ENCODE measurements around the gene PBX2. TPM values are rescaled to one million over a fixed set of nuclear protein-coding genes. Genes with fewer than 3 reads are reported as not detected.

The PBX2 gene
- total RNA-seq, 1 donor from 2014 or later, result 91.9 TPM

DNA sequence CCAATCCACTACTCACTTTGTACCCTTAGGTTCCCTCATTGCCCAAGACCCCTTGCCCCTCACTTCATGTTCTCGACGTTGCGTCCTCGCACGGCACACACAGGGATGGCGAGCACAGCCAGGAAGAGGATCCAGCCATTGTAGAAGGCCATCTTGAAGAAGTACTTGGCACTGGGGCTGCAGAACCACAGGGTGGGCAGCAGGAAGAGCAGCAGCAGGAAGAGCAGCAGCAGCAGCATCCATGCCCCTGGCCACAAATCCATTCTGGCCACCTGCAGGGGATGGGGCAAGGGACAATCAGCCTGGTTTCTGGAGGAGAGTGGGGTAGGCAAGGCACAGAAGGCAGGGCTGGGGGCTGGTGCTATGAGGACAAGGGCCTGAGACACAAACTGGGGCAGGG is 18.8 kb downstream of the PBX2 start:
- intact Hi-C loops (cut with micrococcal nuclease), result loop anchor here (10.0 kb wide), 1 partner anchor 1244 kb away; the partner anchor contains the start of genes CUTA and PHF1
- Mint-ChIP-seq H3K9me3 (no peaks in the 10 kb centered on the region), H3K27ac (no peak overlapping the region), H3K4me1 (ENCODE audit: low read depth) (peaks cover 25% of the 10 kb centered on the region), H3K27me3 (ENCODE audit: insufficient read depth) (no peaks in the 10 kb centered on the region), H3K4me3 (no peak overlapping the region), H3K36me3 (ENCODE audit: low read depth) (peaks cover 17% of the 10 kb centered on the region)
- DNase-seq (ENCODE audit: low spot score), result no peak

GRCh38 chr6:32170294-32170693 is 19.7 kb downstream of the PBX2 start:
- H3K27me3 Mint-ChIP-seq (ENCODE audit: insufficient read depth), result no peaks in the 10 kb centered on the region
- intact Hi-C loops (cut with micrococcal nuclease), result loop anchor here (10.0 kb wide), 1 partner anchor 1245 kb away; the partner anchor contains the start of genes CUTA and PHF1
- no peaks in the 10 kb centered on the region for H3K9me3 Mint-ChIP-seq
- DNase-seq (ENCODE audit: low spot score), result no peak
- peaks cover 21% of the 10 kb centered on the region for H3K4me1 Mint-ChIP-seq (ENCODE audit: low read depth)
- no peak overlapping the region for H3K4me3 Mint-ChIP-seq
- H3K36me3 Mint-ChIP-seq (ENCODE audit: low read depth), result peaks cover 17% of the 10 kb centered on the region
- no peak overlapping the region for H3K27ac Mint-ChIP-seq

- H3K27ac Mint-ChIP-seq, result no peak overlapping the region
- H3K36me3 Mint-ChIP-seq (ENCODE audit: low read depth), result peaks cover 17% of the 10 kb centered on the region
- intact Hi-C loops (cut with micrococcal nuclease), result no loop called here
- peaks cover 17% of the 10 kb centered on the region for H3K4me1 Mint-ChIP-seq (ENCODE audit: low read depth)
- H3K9me3 Mint-ChIP-seq, result no peaks in the 10 kb centered on the region
- H3K27me3 Mint-ChIP-seq (ENCODE audit: insufficient read depth), result no peaks in the 10 kb centered on the region
- no peak for DNase-seq (ENCODE audit: low spot score)
- H3K4me3 Mint-ChIP-seq, result no peak overlapping the region
Observed at GRCh38 chr6:32168807-32169591, 21.0 kb downstream of the PBX2 start.

DNA sequence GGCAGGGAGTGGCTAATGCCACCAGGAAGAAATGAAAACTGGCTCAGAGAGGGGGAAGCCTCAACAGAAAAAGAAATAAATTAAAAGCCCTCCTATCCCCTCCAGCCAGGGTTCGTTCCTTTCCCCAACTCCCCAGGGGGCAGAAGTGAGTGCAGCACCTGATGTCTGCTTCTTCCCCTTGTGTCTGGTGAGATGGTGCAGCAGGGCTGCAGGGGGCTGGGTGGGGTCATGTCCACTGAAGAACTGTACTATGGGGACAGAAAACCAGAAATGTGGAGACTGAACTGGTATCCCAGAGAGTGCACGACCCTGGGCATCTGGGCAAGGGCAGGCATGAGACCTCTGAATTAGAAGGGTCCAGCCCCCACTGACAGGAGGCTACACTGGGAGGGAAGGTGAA is 21.7 kb downstream of the PBX2 start:
- H3K4me3 Mint-ChIP-seq, result no peak overlapping the region
- peaks cover 10% of the 10 kb centered on the region for H3K4me1 Mint-ChIP-seq (ENCODE audit: low read depth)
- H3K27me3 Mint-ChIP-seq (ENCODE audit: insufficient read depth), result no peaks in the 10 kb centered on the region
- peaks cover 17% of the 10 kb centered on the region for H3K36me3 Mint-ChIP-seq (ENCODE audit: low read depth)
- no peak overlapping the region for H3K27ac Mint-ChIP-seq
- H3K9me3 Mint-ChIP-seq, result no peaks in the 10 kb centered on the region
- DNase-seq (ENCODE audit: low spot score), result no peak
- intact Hi-C loops (cut with micrococcal nuclease), result no loop called here

DNA sequence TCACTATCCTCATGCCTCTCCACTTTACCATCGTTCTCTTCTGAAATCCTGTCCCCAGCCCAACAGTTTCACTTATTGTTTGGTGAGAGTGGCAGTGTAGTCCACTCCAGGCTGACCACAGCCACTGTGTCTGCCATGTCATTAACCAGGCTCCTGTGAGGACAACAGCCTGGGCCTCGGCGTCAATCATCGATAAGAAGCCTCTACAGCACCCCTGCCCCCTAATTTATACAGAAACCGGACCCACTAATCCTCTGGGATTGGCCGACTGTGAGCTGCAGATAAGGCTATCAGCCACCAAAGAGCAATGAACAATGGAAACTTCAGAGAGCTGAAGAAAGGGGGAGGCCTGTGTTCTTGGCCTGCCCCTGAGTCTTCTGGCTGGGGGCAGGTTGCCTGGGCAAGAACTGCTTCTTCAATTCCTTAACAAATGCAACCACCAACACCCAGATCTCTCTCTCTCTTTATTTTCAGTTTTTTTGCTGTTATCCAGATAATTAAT is 22.2 kb downstream of the PBX2 start:
- no peak overlapping the region for H3K4me3 Mint-ChIP-seq
- no peak overlapping the region for H3K27ac Mint-ChIP-seq
- peaks cover 17% of the 10 kb centered on the region for H3K36me3 Mint-ChIP-seq (ENCODE audit: low read depth)
- H3K27me3 Mint-ChIP-seq (ENCODE audit: insufficient read depth), result no peaks in the 10 kb centered on the region
- H3K4me1 Mint-ChIP-seq (ENCODE audit: low read depth), result peaks cover 5% of the 10 kb centered on the region
- no peaks in the 10 kb centered on the region for H3K9me3 Mint-ChIP-seq
- intact Hi-C loops (cut with micrococcal nuclease), result no loop called here
- DNase-seq (ENCODE audit: low spot score), result no peak

DNA sequence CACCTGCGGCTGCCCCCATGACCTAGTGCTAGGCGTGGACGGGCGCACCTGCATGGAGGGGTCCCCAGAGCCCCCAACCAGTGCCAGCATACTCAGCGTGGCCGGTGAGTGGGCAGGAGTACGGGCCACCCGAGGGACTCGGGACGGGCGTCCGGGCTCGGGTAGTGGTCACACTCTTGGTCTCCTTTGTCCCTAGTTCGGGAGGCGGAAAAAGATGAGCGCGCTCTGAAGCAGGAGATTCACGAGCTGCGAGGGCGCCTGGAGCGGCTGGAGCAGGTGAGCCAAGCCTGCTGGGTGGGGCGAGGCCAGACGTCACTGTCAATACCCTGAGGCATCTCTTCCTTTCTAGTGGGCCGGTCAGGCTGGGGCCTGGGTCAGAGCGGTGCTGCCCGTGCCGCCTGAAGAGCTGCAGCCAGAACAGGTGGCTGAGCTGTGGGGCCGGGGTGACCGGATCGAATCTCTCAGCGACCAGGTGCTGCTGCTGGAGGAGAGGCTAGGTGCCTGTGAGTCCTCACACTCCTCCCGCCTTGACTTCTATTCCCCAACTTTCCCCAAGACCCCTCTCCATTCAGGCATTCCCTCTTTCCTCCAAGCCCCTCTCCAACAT is 22.7 kb downstream of the PBX2 start:
- Mint-ChIP-seq H3K4me1 (ENCODE audit: low read depth) (no peaks in the 10 kb centered on the region), H3K9me3 (no peaks in the 10 kb centered on the region), H3K27me3 (ENCODE audit: insufficient read depth) (no peaks in the 10 kb centered on the region), H3K27ac (no peak overlapping the region), H3K36me3 (ENCODE audit: low read depth) (peaks cover 17% of the 10 kb centered on the region), H3K4me3 (no peak overlapping the region)
- no peak for DNase-seq (ENCODE audit: low spot score)
- intact Hi-C loops (cut with micrococcal nuclease), result no loop called here

DNA sequence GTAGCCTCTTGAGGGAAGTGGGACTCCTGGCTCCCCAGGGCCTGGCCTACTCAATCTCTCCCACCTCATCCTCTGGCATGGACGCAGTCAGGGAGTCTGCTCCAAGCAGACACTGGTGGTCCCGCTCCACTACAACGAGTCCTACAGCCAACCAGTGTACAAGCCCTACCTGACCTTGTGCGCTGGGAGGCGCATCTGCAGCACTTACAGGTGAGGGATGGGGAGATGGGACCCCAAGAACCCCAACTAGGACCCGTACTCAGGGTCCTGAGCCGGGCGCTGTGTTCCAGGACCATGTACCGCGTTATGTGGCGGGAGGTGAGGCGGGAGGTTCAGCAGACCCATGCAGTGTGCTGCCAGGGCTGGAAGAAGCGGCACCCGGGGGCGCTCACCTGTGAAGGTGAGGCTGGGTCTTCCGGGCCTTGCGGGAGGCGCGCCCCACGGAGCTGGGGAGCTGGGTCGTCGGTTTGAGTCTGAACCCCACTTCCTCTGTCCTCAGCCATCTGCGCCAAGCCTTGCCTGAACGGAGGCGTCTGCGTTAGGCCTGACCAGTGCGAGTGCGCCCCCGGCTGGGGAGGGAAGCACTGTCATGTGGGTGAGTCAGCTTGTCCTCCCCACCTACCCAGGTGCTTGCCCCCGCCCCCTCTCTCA is 23.5 kb downstream of the PBX2 start:
- H3K4me1 Mint-ChIP-seq (ENCODE audit: low read depth), result no peaks in the 10 kb centered on the region
- no peak for DNase-seq (ENCODE audit: low spot score)
- intact Hi-C loops (cut with micrococcal nuclease), result no loop called here
- no peaks in the 10 kb centered on the region for H3K27me3 Mint-ChIP-seq (ENCODE audit: insufficient read depth)
- no peak overlapping the region for H3K27ac Mint-ChIP-seq
- H3K4me3 Mint-ChIP-seq, result no peak overlapping the region
- no peaks in the 10 kb centered on the region for H3K9me3 Mint-ChIP-seq
- peaks cover 17% of the 10 kb centered on the region for H3K36me3 Mint-ChIP-seq (ENCODE audit: low read depth)

GRCh38 chr6:32164295-32164694 is 25.7 kb downstream of the PBX2 start, which contains the start of gene EGFL8:
Gene EGFL8, plus strand, starts transcription at chr6:32164595. Its CDS starts 1,571 bp downstream, at chr6:32166166.
- peak within 1 kb of the TSS; percentile 10 for H3K27ac Mint-ChIP-seq
- H3K4me3 Mint-ChIP-seq, result no peak within 1 kb of the TSS
- intact Hi-C loops (cut with micrococcal nuclease), result no loop called here
- no peaks in the 10 kb centered on the region for H3K27me3 Mint-ChIP-seq (ENCODE audit: insufficient read depth)
- H3K36me3 Mint-ChIP-seq (ENCODE audit: low read depth), result peaks cover 7% of the 10 kb centered on the region
- no peaks in the 10 kb centered on the region for H3K4me1 Mint-ChIP-seq (ENCODE audit: low read depth)
- H3K9me3 Mint-ChIP-seq, result no peaks in the 10 kb centered on the region
- no peak for DNase-seq (ENCODE audit: low spot score)

DNA sequence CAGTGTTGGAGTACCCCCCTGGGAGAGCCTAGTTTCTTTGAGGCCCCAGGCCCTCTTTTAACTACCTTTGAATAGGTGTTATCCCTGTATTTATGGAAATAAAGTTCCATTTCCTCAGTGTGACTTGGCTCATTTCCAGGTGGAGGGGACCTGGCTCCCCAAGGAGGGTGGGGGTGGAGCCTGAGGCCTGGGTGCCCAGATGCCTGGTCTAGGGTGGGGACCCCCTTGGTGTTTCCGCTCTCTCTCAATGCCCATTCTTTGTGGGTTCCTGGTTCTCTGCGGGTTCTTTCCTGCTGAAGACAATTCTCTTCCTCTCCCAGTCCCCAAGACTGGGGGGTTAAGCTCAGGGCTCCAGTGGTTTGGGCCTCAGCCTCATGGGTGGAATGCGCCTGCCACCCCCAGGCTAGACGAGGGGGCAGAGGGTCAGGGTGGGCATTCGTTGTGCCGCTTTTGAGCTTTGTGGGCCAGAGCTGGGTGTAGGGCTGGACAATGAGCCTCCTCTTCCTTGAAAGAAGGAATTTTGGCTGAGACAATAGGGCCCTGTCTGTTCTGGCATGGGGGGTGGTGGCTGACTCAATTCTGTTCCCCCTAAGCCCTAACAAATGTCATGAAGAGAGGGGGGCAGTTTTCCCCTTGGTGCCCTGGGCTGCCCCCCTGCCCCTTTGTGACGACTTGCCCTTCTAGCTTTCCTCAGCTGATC is 26.3 kb downstream of the PBX2 start:
- H3K36me3 Mint-ChIP-seq (ENCODE audit: low read depth), result peaks cover 4% of the 10 kb centered on the region
- no peaks in the 10 kb centered on the region for H3K9me3 Mint-ChIP-seq
- no peak overlapping the region for H3K27ac Mint-ChIP-seq
- no peak overlapping the region for H3K4me3 Mint-ChIP-seq
- no peaks in the 10 kb centered on the region for H3K27me3 Mint-ChIP-seq (ENCODE audit: insufficient read depth)
- intact Hi-C loops (cut with micrococcal nuclease), result no loop called here
- DNase-seq (ENCODE audit: low spot score), result no peak
- H3K4me1 Mint-ChIP-seq (ENCODE audit: low read depth), result no peaks in the 10 kb centered on the region

- Mint-ChIP-seq H3K4me3 (no peak overlapping the region), H3K27ac (no peak overlapping the region), H3K36me3 (ENCODE audit: low read depth) (peaks cover 15% of the 10 kb centered on the region), H3K27me3 (ENCODE audit: insufficient read depth) (peaks cover 7% of the 10 kb centered on the region), H3K9me3 (no peaks in the 10 kb centered on the region), H3K4me1 (ENCODE audit: low read depth) (peaks cover 22% of the 10 kb centered on the region)
- intact Hi-C loops (cut with micrococcal nuclease), result no loop called here
- no peak for DNase-seq (ENCODE audit: low spot score)
Observed at GRCh38 chr6:32158052-32158451, 31.9 kb downstream of the PBX2 start.

- intact Hi-C loops (cut with micrococcal nuclease), result no loop called here
- Mint-ChIP-seq H3K27ac (no peak overlapping the region), H3K4me1 (ENCODE audit: low read depth) (peaks cover 29% of the 10 kb centered on the region), H3K27me3 (ENCODE audit: insufficient read depth) (peaks cover 18% of the 10 kb centered on the region), H3K4me3 (no peak overlapping the region), H3K9me3 (no peaks in the 10 kb centered on the region), H3K36me3 (ENCODE audit: low read depth) (peaks cover 15% of the 10 kb centered on the region)
- DNase-seq (ENCODE audit: low spot score), result no peak
Observed at GRCh38 chr6:32156891-32157290, 33.1 kb downstream of the PBX2 start.

GRCh38 chr6:32154514-32155161 is 35.4 kb downstream of the PBX2 start:
- H3K36me3 Mint-ChIP-seq (ENCODE audit: low read depth), result peaks cover 19% of the 10 kb centered on the region
- peaks cover 32% of the 10 kb centered on the region for H3K27me3 Mint-ChIP-seq (ENCODE audit: insufficient read depth)
- no peaks in the 10 kb centered on the region for H3K9me3 Mint-ChIP-seq
- intact Hi-C loops (cut with micrococcal nuclease), result loop anchor here (1.0 kb wide), 6 partner anchors 22 to 106 kb away; partner anchors contain the start of genes AGPAT1 and FKBPL
- peak; percentile 58 for DNase-seq (ENCODE audit: low spot score)
- H3K4me3 Mint-ChIP-seq, result peak overlapping the region; percentile 99
- peaks cover 38% of the 10 kb centered on the region for H3K4me1 Mint-ChIP-seq (ENCODE audit: low read depth)
- H3K27ac Mint-ChIP-seq, result peak overlapping the region; percentile 86

All from activated T-helper 1 cell treated with anti-CD3 and anti-CD28 coated beads, Interleukin-12 subunit alpha, Interleukin-12 subunit beta, Interleukin-2, Interleukin-4 antibody, amounts not matched to agents 30 ng/mL and 10 ng/mL and 1 ng/mL, durations not matched to agents 14 hours and 24 hours and 36 hours (primary cell).